Stimulated activated CD8-positive, alpha-beta memory T cell treated with anti-CD3 and anti-CD28 coated beads, Interleukin-12 subunit alpha, Interleukin-12 subunit beta, amount 100 ng/mL, for 1 hour (primary cell): ENCODE data around the gene DIS3L2.
"Not testable (repeated sequence)": the region's sequence is repeated elsewhere in the genome, so short reads cannot be mapped to it uniquely, and the experiment has no call there.

ENCODE experiments used
- DNase-seq: peaks from one replicate; pipeline ENCODE4 v3.0.0-alpha.2; 2020; ENCODE audit warnings: low read depth

Gene DIS3L2

DNA sequence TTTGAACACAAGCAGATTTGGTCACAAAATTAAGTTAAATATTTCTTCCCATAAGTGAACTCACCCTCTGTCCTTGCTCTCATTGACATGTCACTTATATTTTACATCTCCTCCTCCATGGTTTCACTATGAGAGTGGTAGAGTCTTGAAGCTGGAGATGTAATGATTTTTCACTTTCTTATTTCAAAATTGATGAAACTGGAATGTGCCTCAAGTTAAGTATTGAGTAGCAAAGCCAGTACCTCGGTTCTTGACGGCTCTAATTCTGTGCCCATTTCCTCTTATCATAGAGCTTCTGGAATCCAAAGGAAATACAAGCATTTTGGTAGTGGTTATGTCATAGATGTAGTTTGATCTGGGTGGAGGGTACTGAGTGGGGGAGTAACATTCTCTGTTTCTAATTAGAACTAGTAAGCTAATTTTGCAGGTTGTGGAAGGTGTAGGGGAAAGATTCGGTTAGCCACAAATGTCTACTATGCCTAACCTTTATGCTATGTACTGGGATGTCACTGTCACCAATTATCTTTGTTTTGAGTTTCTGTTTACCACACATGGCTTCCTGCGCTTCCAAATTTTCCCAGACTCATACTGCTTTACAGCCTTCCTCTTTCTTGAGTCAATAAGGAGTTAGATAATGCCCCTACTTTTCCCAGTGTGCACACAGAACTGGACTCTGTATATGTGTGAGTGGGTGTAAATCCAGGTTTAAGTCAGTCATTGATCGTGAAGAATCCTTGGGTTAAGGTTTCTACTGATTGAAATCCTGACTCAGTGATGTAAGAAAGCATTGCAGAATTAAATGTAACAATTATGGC, 96.8 kb downstream of the DIS3L2 start:
- no peak for DNase-seq

GRCh38 chr2:232058931-232059330, 97.4 kb downstream of the DIS3L2 start:
- no peak for DNase-seq

- no peak for DNase-seq
Measured at GRCh38 chr2:232061265-232061664, 99.8 kb downstream of the DIS3L2 start.

- no peak for DNase-seq
Measured at GRCh38 chr2:232073026-232073425, 111.5 kb downstream of the DIS3L2 start.

- DNase-seq, result no peak
Measured at GRCh38 chr2:232073699-232074098, 112.2 kb downstream of the DIS3L2 start.

DNA sequence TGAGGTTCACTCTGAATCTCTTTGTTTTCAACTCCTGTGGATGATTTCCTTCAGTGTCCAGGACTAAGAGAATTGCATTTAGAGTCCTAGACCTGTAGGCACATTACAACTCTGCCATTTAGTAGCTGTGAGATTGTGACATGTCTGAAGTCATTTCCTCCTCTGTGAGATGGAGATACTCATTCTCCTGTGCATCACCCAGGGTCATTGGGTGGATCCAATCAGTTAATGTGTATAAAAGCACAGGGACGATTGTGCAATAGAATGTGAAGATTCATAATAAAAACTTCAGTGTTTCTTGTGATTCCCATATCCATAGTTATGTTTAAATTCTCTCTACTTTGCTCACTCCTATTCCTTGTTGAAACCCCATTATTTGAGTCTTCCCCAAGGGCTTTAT, 113.6 kb downstream of the DIS3L2 start:
- no peak for DNase-seq

DNA sequence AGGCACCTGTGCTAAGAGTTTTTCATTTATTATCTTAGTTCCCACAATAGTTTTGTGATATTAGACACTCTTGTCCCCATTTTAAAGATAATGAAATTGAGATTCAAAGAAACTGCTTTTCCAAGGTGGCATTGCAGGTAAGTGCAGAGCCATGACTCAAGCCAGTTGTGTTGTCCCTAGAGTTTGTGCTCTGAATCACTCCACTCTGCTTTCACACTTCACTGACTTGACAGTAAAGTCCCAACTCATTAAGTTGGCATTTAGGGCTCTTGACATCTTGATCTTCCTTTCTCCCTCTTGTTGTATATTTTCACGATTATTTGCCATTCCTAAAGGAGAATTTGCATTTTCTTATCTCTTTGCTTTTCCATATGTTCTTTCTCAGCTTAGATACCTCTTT, 114.3 kb downstream of the DIS3L2 start:
- DNase-seq, result no peak

- DNase-seq, result no peak
Measured at GRCh38 chr2:232076272-232076671, 114.8 kb downstream of the DIS3L2 start.

DNA sequence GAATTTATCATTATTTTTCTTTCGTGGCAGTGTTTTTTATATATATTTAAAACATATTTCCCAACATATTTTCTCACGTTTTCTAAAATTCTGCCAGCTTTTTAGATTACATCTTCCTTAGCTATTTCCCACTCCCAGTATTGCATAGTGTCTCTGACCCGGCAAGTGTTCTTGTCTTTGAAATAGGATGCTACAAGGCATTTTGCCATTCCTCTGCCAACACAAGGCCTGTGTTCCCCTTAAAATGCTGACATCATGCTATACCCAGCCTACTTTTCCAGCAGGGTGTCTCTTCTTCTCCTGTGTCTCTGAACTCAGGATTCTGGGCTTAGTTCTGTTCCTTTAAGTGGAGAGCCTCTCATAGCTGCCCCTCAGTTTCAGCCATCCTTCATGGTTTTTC, 115.2 kb downstream of the DIS3L2 start:
- DNase-seq, result no peak

DNA sequence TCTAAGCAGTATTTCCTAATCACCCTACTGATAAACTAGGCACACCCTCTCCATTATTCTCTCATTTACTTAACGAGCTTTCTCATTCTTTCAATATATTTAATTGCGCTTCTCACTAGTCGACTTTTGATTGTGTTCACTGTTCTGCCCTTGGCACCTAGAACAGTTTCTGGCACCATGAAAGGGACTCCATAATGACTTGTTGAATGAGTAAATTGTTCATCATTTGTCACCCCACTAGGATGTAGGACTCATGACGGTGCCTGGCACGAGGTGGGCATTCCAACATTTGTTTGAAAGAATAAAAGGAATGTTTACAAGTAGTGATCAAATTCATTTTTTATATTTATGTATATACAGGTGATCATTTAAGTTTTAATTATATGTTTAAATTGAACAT, 123.7 kb downstream of the DIS3L2 start:
- DNase-seq, result no peak

GRCh38 chr2:232085826-232086425, 124.4 kb downstream of the DIS3L2 start:
- no peak for DNase-seq

DNA sequence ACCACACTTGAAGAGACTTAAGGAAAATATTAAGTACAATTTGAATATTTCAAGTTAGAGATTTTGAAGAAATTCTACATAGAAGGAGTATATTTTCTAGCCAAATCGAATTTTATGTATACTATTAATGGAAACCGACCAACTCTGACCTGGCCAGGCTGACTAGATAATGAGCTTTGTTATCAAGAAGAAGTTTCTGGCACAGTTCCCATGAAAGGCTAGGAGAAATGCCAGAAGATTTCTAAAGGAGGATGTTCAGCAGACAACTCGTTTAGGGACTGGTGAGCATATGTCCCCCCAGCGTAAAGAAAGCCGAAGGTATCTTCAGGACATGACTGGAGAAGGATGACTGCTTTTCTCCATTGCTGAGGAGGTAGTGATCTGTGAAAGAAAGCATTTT, 127.3 kb downstream of the DIS3L2 start:
- DNase-seq, result no peak

GRCh38 chr2:232094201-232094600, 132.7 kb downstream of the DIS3L2 start:
- DNase-seq, result no peak

GRCh38 chr2:232094883-232095282, 133.4 kb downstream of the DIS3L2 start:
- no peak for DNase-seq

GRCh38 chr2:232097260-232097659, 135.7 kb downstream of the DIS3L2 start:
- no peak for DNase-seq

DNA sequence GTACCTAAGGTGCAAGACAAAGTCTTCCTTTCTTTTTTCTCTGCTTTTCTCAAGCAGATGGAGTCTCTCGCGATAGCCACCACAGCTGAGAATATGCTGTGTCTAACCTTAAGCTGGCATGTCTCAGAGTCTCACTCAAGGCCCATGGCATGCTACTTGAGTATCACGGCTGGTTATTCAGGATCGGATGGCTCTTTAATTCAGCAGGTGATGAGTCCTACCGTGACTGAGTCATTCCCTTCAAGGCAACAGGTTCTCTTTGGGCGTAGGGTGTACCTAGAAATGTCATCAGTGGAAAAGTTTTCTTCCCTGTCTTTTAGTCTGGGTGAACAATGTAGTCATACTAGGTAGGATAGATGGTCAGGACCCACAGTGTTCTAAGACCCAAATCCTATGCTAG, 136.2 kb downstream of the DIS3L2 start:
- DNase-seq, result no peak

DNA sequence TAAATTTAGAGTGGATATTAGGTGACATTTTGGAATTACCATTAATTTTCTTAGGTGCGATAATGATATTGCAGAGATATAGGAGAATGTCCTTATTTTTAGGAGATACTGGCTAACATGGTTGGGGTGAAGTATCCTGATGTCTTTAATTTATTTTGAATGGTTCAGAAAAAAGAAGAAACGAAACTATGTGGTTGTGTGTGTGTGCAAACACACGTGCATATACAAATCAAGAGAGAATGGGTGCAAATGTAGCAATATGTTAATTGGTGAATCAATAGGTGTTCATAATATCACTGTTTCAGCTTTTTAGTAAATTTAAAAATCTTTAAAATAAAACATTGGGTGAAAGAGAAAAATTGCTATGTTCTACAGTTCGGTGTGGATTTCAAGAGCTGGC, 140.9 kb downstream of the DIS3L2 start:
- DNase-seq, result no peak

- no peak for DNase-seq
Measured at GRCh38 chr2:232103140-232103737, 141.7 kb downstream of the DIS3L2 start.

DNA sequence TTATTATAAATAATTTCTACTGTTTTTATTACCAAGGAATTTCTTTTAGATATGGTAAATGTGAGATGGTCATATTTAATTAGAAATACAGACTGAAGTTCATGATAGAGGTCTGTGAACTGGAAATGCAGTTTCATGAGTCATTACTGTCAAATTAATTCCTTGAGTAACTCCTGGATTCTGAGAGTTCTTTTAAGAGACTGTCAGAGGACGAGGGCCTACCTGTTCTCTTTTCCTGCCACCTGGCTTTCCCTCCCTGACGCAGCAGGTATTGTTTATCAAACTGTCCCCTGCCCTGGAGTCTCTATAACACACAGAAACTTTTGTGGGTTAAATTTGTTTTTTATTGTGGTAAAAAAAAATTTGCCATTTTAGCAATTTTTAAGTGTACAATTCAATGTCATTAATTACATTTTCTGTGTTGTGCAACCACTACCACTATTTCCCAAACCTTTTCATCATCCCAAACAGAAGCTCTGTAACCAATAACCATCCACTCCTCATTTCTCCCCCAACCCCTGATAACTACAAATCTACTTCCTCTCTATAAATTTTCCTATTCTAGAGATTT, 142.6 kb downstream of the DIS3L2 start:
- DNase-seq, result no peak

DNA sequence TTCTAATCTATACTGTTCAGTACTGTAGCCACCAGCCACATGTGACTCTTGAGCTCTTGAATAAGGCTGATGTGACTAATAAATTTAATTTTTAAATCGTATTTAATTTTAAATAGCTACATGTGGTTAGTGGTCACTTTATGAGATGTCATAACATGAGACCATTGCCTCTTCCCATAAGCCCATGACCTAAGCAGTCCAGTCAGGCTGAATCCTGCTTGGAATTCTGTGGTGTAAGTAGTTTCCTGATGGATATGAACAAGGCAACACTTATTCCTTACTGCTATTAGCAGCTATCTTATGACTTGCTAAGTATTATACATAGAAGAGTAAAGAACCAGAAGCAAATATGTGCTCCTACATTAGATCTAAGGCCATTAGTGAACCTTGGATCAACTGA, 150.0 kb downstream of the DIS3L2 start:
- DNase-seq, result no peak

DNA sequence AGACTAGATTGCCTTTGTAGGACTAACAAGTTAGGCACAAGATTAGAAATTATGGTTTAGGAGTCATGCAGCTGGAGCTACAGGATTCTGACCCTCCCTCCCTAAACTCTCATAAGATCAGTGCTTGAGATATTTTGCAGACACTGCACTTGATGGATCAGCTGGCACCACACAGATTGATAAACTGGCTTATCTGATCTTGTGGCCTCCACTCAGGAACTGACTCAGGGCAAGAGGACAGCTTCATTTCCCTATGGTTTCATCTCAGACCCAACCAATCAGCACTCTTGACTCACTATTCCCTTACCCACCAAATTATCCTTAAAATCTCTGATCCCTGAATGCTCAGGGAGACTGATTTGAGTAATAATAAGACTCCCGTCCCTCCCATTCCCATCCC, 152.3 kb downstream of the DIS3L2 start:
- DNase-seq, result no peak

- DNase-seq, result not testable (repeated sequence)
Measured at GRCh38 chr2:232115728-232116361, 154.3 kb downstream of the DIS3L2 start.

DNA sequence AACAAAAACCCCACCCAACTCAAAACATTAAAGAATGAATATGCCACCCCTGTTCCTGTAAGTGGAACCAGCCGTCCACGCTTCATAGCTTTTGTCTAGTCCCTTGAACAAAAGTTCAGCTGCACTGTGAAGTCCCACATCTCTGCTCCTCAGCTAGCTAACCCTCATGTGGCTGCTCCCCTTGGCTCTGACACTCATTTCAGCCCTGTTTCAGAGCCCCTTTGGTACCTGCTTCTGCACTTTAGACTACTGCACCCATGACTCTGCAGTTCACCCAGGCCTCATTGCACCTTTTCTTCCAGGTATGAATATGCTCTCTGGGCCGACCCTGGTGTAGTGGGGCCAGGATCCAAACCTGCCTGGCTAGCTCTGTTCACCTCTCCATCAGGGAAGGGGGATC, 155.3 kb downstream of the DIS3L2 start:
- no peak for DNase-seq
